Colon (tissue), 2 donors: ENCODE measurements around the gene RAB6B.

Source experiments
- FAIRE-seq: peaks from 2 replicates; lab custom pipeline; 2012; peaks lifted over from hg19 to GRCh38; lab: Jason Lieb, UNC
- donor health status: control.
- donor health status: control.

RAB6B gene

GRCh38 chr3:133894353-133895207 is 1.1 kb downstream of the RAB6B start:
- FAIRE-seq, result no peak

GRCh38 chr3:133893683-133894352 is 1.9 kb downstream of the RAB6B start:
- FAIRE-seq, result no peak

GRCh38 chr3:133892541-133893231 is 3.0 kb downstream of the RAB6B start:
- FAIRE-seq, result no peak

GRCh38 chr3:133891662-133892378 is 3.9 kb downstream of the RAB6B start:
- FAIRE-seq, result no peak

GRCh38 chr3:133890972-133891644 is 4.6 kb downstream of the RAB6B start:
- no peak for FAIRE-seq

GRCh38 chr3:133890037-133890436 is 5.6 kb downstream of the RAB6B start:
- no peak for FAIRE-seq

GRCh38 chr3:133888726-133889340 is 6.8 kb downstream of the RAB6B start:
- FAIRE-seq, result no peak

GRCh38 chr3:133887803-133888703 is 7.6 kb downstream of the RAB6B start:
- no peak for FAIRE-seq

- FAIRE-seq, result no peak
Observed at GRCh38 chr3:133887074-133887802, 8.4 kb downstream of the RAB6B start.

- FAIRE-seq, result no peak
Observed at GRCh38 chr3:133886031-133886722, 9.5 kb downstream of the RAB6B start.

- FAIRE-seq, result no peak
Observed at GRCh38 chr3:133884887-133885711, 10.6 kb downstream of the RAB6B start.

GRCh38 chr3:133884054-133884886 is 11.4 kb downstream of the RAB6B start:
- no peak for FAIRE-seq

GRCh38 chr3:133883641-133884040 is 12.0 kb downstream of the RAB6B start:
- no peak for FAIRE-seq

GRCh38 chr3:133882986-133883586 is 12.6 kb downstream of the RAB6B start:
- FAIRE-seq, result no peak

GRCh38 chr3:133881939-133882825 is 13.5 kb downstream of the RAB6B start:
- no peak for FAIRE-seq

GRCh38 chr3:133881492-133881891 is 14.2 kb downstream of the RAB6B start:
- no peak for FAIRE-seq
